H9 (cell line): ENCODE data around the gene UQCC2. TPM values are rescaled to one million over a fixed set of nuclear protein-coding genes. Genes with fewer than 3 reads are reported as not detected.

ENCODE experiments used
- DNase-seq: peaks from one replicate; pipeline ENCODE4 v3.0.0-alpha.2; 2017
- H2AFZ ChIP-seq: one replicate; pipeline ENCODE4 v1.6.1; 2013; ENCODE audit warnings: mild to moderate bottlenecking, low read length, control low read depth, moderate library complexity
- H2AK5ac ChIP-seq: 2 replicates; pipeline ENCODE4 v1.6.1; 2013; ENCODE audit warnings: low read length, control low read depth, mixed read lengths; ENCODE audit not compliant: insufficient read length
- H2BK120ac ChIP-seq: one replicate; pipeline ENCODE4 v1.6.1; 2013; ENCODE audit warnings: low read depth, mild to moderate bottlenecking, low read length, control low read depth, inconsistent platforms; ENCODE audit not compliant: poor library complexity, severe bottlenecking
- H2BK12ac ChIP-seq: 2 replicates; pipeline ENCODE4 v1.6.1; 2013; ENCODE audit warnings: low read length, control low read depth, mixed read lengths, low read depth; ENCODE audit not compliant: insufficient read length
- H2BK15ac ChIP-seq: 2 replicates; pipeline ENCODE4 v1.6.1; 2013; ENCODE audit warnings: low read depth, low read length, control low read depth
- H2BK20ac ChIP-seq: one replicate; pipeline ENCODE4 v1.6.1; 2013; ENCODE audit warnings: low read depth, mild to moderate bottlenecking, low read length, control low read depth, inconsistent platforms; ENCODE audit not compliant: poor library complexity, severe bottlenecking
- H2BK5ac ChIP-seq: 2 replicates; pipeline ENCODE4 v1.6.1; 2013; ENCODE audit warnings: low read length, control low read depth, mixed read lengths; ENCODE audit not compliant: insufficient read length
- H3K14ac ChIP-seq: 2 replicates; pipeline ENCODE4 v1.6.1; 2013; ENCODE audit warnings: low read length, control low read depth; ENCODE audit not compliant: insufficient read depth
- H3K18ac ChIP-seq: 2 replicates; pipeline ENCODE4 v1.6.1; 2013; ENCODE audit warnings: low read depth, mild to moderate bottlenecking, mixed read lengths, low read length, control low read depth; ENCODE audit not compliant: insufficient read length
- H3K23ac ChIP-seq: 2 replicates; pipeline ENCODE4 v1.6.1; 2013; ENCODE audit warnings: low read length, control low read depth, mixed read lengths, low read depth; ENCODE audit not compliant: insufficient read length
- H3K23me2 ChIP-seq: 2 replicates; pipeline ENCODE4 v1.6.1; 2013; ENCODE audit warnings: low read depth, mild to moderate bottlenecking, mixed read lengths, low read length, control low read depth; ENCODE audit not compliant: insufficient read length, poor library complexity, severe bottlenecking
- H3K27ac ChIP-seq: 2 replicates; pipeline ENCODE4 v1.5.1; 2013; ENCODE audit warnings: low read length, control low read depth, mixed read lengths, low read depth; ENCODE audit not compliant: insufficient read length
- H3K27me3 ChIP-seq: 2 replicates; pipeline ENCODE4 v1.6.1; 2013; ENCODE audit warnings: low read length, control low read depth, inconsistent platforms; ENCODE audit not compliant: insufficient read depth
- H3K4ac ChIP-seq: 2 replicates; pipeline ENCODE4 v1.6.1; 2013; ENCODE audit warnings: low read depth, mild to moderate bottlenecking, control low read depth, inconsistent platforms, low read length, moderate library complexity
- H3K4me1 ChIP-seq: 2 replicates; pipeline ENCODE4 v1.6.1; 2013; ENCODE audit warnings: low read length, control low read depth, inconsistent platforms; ENCODE audit not compliant: insufficient read depth
- H3K4me2 ChIP-seq: 2 replicates; pipeline ENCODE4 v1.6.1; 2013; ENCODE audit warnings: low read length, control low read depth, mixed read lengths; ENCODE audit not compliant: insufficient read length, insufficient read depth
- H3K56ac ChIP-seq: 2 replicates; pipeline ENCODE4 v1.6.1; 2013; ENCODE audit warnings: low read depth, mild to moderate bottlenecking, mixed read lengths, low read length, control low read depth; ENCODE audit not compliant: insufficient read length
- H3K79me1 ChIP-seq: 2 replicates; pipeline ENCODE4 v1.6.1; 2013; ENCODE audit warnings: low read depth, mild to moderate bottlenecking, moderate library complexity, low read length, control low read depth, inconsistent platforms; ENCODE audit not compliant: insufficient read depth, poor library complexity, severe bottlenecking
- H3K79me2 ChIP-seq: 2 replicates; pipeline ENCODE4 v1.6.1; 2013; ENCODE audit warnings: low read length, control low read depth, inconsistent platforms; ENCODE audit not compliant: insufficient read depth
- H3K9ac ChIP-seq: 2 replicates; pipeline ENCODE4 v1.6.1; 2013; ENCODE audit warnings: low read length, control low read depth, mixed read lengths; ENCODE audit not compliant: insufficient read length; ENCODE audit errors: extremely low read depth
- H3K9me3 ChIP-seq: one replicate; pipeline ENCODE4 v1.6.1; 2013; ENCODE audit warnings: low read depth, low read length, inconsistent platforms; ENCODE audit not compliant: control insufficient read depth
- H3T11ph ChIP-seq: one replicate; pipeline ENCODE4 v1.6.1; 2013; ENCODE audit warnings: mild to moderate bottlenecking, low read length, control low read depth, inconsistent platforms
- H4K20me1 ChIP-seq: one replicate; pipeline ENCODE4 v1.6.1; 2013; ENCODE audit not compliant: control insufficient read depth, insufficient read length, insufficient read depth
- H4K5ac ChIP-seq: 2 replicates; pipeline ENCODE4 v1.6.1; 2013; ENCODE audit warnings: low read depth, mild to moderate bottlenecking, mixed read lengths, low read length, control low read depth; ENCODE audit not compliant: insufficient read length
- H4K8ac ChIP-seq: replicated peaks from 2 replicates; pipeline ENCODE4 v1.6.1; 2013; ENCODE audit warnings: low read length, control low read depth, mixed read lengths, low read depth; ENCODE audit not compliant: insufficient read length
- H4K91ac ChIP-seq: 2 replicates; pipeline ENCODE4 v1.6.1; 2013; ENCODE audit warnings: low read depth, mild to moderate bottlenecking, moderate library complexity, mixed read lengths, low read length, control low read depth; ENCODE audit not compliant: insufficient read length
- H3K27ac Mint-ChIP-seq, 3 experiments: 2 replicates in 2 of 3; 3 replicates in 1 of 3; pipeline ENCODE4 v1.8.0; 2020 to 2021; ENCODE audit warnings: mixed read lengths in 3 of 3, mild to moderate bottlenecking in 1 of 3, moderate library complexity in 1 of 3
- H3K27me3 Mint-ChIP-seq: 2 replicates; pipeline ENCODE4 v1.8.0; 2021; ENCODE audit warnings: low read depth, mild to moderate bottlenecking, moderate library complexity, mixed read lengths
- H3K36me3 Mint-ChIP-seq, 3 experiments: 2 replicates in 2 of 3; 3 replicates in 1 of 3; pipeline ENCODE4 v1.8.0; 2020 to 2021; ENCODE audit warnings: low read depth in 3 of 3, mixed read lengths in 3 of 3; ENCODE audit not compliant: insufficient read depth in 1 of 3
- H3K4me1 Mint-ChIP-seq, 2 experiments: 2 replicates each; pipeline ENCODE4 v1.8.0; 2020; ENCODE audit warnings: mixed read lengths in 2 of 2
- H3K4me3 Mint-ChIP-seq, 2 experiments: 2 replicates in 1 of 2; 3 replicates in 1 of 2; pipeline ENCODE4 v1.8.0; 2020 to 2021; ENCODE audit warnings: mild to moderate bottlenecking in 2 of 2, mixed read lengths in 2 of 2, moderate library complexity in 1 of 2
- H3K9me3 Mint-ChIP-seq, 2 experiments: 2 replicates in 1 of 2; 3 replicates in 1 of 2; pipeline ENCODE4 v1.8.0; 2020; ENCODE audit warnings: mild to moderate bottlenecking in 2 of 2, mixed read lengths in 2 of 2, moderate library complexity in 1 of 2
- CTCF ChIP-seq: fragments of 200-600 bp; sonication (generic); conservative IDR thresholded peaks from 3 replicates; pipeline ENCODE4 v1.8.0; 2021; ENCODE audit warnings: antibody characterized with exemption, mild to moderate bottlenecking
- WGBS: extraction: QIAGEN DNeasy Blood & Tissue Kit; methylation state at CpG from one replicate; pipeline ENCODE4 v1.1.7; 2013; ENCODE audit warnings: missing lambda C conversion rate, low lambda C conversion rate, mixed read lengths; ENCODE audit not compliant: insufficient read length; ENCODE audit errors: extremely low coverage; 5-methylcytosine and 5-hydroxymethylcytosine counted together
- total RNA-seq: library from RNA; stranded (reverse); gene quantifications from 2 replicates; pipeline ENCODE4 v1.2.1, GENCODE V29; 2021

UQCC2 gene
- total RNA-seq, 1 experiment from 2014 or later = 140 TPM

DNA sequence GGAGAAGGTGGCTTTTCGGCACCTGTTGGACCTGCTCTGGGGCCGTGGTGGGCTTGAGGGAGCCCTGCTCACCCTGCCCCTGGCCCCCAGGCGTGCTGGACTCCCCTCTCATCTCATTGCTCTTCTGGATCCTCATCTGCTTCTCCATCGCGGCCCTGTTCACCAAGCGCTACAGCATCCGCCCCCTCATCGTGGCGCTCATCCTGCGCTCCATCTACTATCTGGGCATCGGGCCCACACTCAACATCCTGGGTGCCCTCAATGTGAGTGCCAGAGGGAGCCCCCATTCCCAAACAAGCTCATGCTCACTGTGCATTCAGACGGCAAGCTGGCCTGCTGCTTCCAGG lies 22.4 kb downstream of the UQCC2 start:
- peaks cover 39 to 90% (median 89%) of the 10 kb centered on the region in 3 experiments; a peak in 6 of 7 replicates for H3K36me3 Mint-ChIP-seq
- Histone ChIP-seq H2BK20ac (no peak overlapping the region), H3K9me3 (no peaks in the 10 kb centered on the region), H3K27ac (no peak overlapping the region), H4K91ac (no peak overlapping the region), H3K14ac (no peak overlapping the region), H2BK5ac (no peak overlapping the region), H3K23me2 (no peaks in the 10 kb centered on the region), H3K4me1 (no peaks in the 10 kb centered on the region), H3K23ac (no peak overlapping the region), H3K79me1 (no peaks in the 10 kb centered on the region), H2AFZ (no peak overlapping the region), H3K4me2 (no peak overlapping the region), H3K56ac (no peak overlapping the region), H3K18ac (no peak overlapping the region), H4K8ac (no peak overlapping the region), H3K79me2 (no peaks in the 10 kb centered on the region), H3K4ac (no peak overlapping the region), H4K20me1 (no peaks in the 10 kb centered on the region), H2AK5ac (no peak overlapping the region), H3K9ac (no peak overlapping the region), H3K27me3 (no peaks in the 10 kb centered on the region), H4K5ac (no peak overlapping the region), H2BK15ac (no peak overlapping the region), H2BK120ac (no peak overlapping the region), H2BK12ac (no peak overlapping the region), H3T11ph (no peak overlapping the region)
- no peaks in the 10 kb centered on the region for H3K9me3 Mint-ChIP-seq
- no peak for DNase-seq
- WGBS = no CpG with 5 or more reads among the region's 12 CpGs
- H3K27ac Mint-ChIP-seq = peak overlapping the region in 1 of 3 experiments; percentile 79; a peak in 2 of 7 replicates
- H3K27me3 Mint-ChIP-seq = no peaks in the 10 kb centered on the region
- peaks cover 4 to 13% of the 10 kb centered on the region in 2 experiments; a peak in 3 of 4 replicates for H3K4me1 Mint-ChIP-seq
- no peak for TF ChIP-seq CTCF
- no peak overlapping the region for H3K4me3 Mint-ChIP-seq
